ENCODE measurements around the gene HOXA6. TPM values are rescaled to one million over a fixed set of nuclear protein-coding genes. Genes with fewer than 3 reads are reported as not detected.
A peak's percentile ranks its signal among the peaks of the same experiment; 100 is the strongest.

Gene HOXA6
- total and polyA plus RNA-seq, 2 experiments from 2014 or later: not detected

GRCh38 chr7:27172315-27172774 lies 24.8 kb upstream of the HOXA6 start (continued):
- TF ChIP-seq ETS1 (IDR thresholded peaks at IDR 0.05) (no peak), REST (IDR thresholded peaks at IDR 0.05; ENCODE audit: unreplicated experiment) (no peak), STAT1 (IDR thresholded peaks at IDR 0.05; ENCODE audit: unreplicated experiment) (no peak), ZNF331 (CRISPR knock-in tag; IDR thresholded peaks at IDR 0.05; ENCODE audit: low read depth) (no peak), CTCF (conservative IDR thresholded peaks at IDR 0.05; ENCODE audit: low read depth in 2 of 2) (no peak), ZNF114 (CRISPR knock-in tag; IDR thresholded peaks at IDR 0.05) (no peak), CREB1 (CRISPR knock-in tag; IDR thresholded peaks at IDR 0.05; ENCODE audit: low read depth) (no peak)

GRCh38 chr7:27171637-27172314 lies 24.2 kb upstream of the HOXA6 start:
- H3K4me1 ChIP-seq (ENCODE audit: insufficient read depth): peaks cover 29% of the 10 kb centered on the region
- H3K4me3 ChIP-seq: no peak overlapping the region
- peak overlapping the region; percentile 8; the same call in 1 of the 3 replicates for H3K4me3 Mint-ChIP-seq
- H3K27ac ChIP-seq (ENCODE audit: low read depth): no peak overlapping the region
- H3F3A ChIP-seq (replicated peaks; ENCODE audit: low read depth): peaks cover 51% of the 10 kb centered on the region
- H3K27me3 Mint-ChIP-seq (ENCODE audit: insufficient read depth, low read depth, poor library complexity): peaks cover 95% of the 10 kb centered on the region
- no peak overlapping the region for H3K27ac Mint-ChIP-seq
- H3K4me1 Mint-ChIP-seq: peaks cover 15% of the 10 kb centered on the region; the same call in 2 of the 3 replicates
- H3K79me2 ChIP-seq (replicated peaks; ENCODE audit: insufficient read depth): no peaks in the 10 kb centered on the region
- peaks cover 14% of the 10 kb centered on the region; the same call in 2 of the 3 replicates for H3K9me3 Mint-ChIP-seq
- H3K4me2 ChIP-seq: no peak overlapping the region
- ATAC-seq (no peak), DNase-seq (ENCODE audit: low spot score) (peak; percentile 52)
- H4K20me1 ChIP-seq (replicated peaks; ENCODE audit: insufficient read depth): peaks cover 50% of the 10 kb centered on the region
- H2AFZ ChIP-seq: no peak overlapping the region
- H3K36me3 ChIP-seq (ENCODE audit: insufficient read depth): no peaks in the 10 kb centered on the region
- no peaks in the 10 kb centered on the region for H3K9me2 ChIP-seq (ENCODE audit: insufficient read depth)
- peaks cover 100% of the 10 kb centered on the region for H3K27me3 ChIP-seq (ENCODE audit: insufficient read depth)
- no peaks in the 10 kb centered on the region; the same call in 2 of the 3 replicates for H3K36me3 Mint-ChIP-seq (ENCODE audit: low read depth)
- TF ChIP-seq JUNB (IDR thresholded peaks at IDR 0.05; ENCODE audit: unreplicated experiment) (no peak), ZNF114 (CRISPR knock-in tag; IDR thresholded peaks at IDR 0.05) (no peak), STAT1 (IDR thresholded peaks at IDR 0.05; ENCODE audit: unreplicated experiment) (no peak), ZNF462 (CRISPR knock-in tag; IDR thresholded peaks at IDR 0.05) (no peak), EZH2 (IDR thresholded peaks at IDR 0.05; ENCODE audit: low read depth, unreplicated experiment) (peak; percentile 47), EZH2phosphoT487 (IDR thresholded peaks at IDR 0.05; ENCODE audit: unreplicated experiment) (peak; percentile 7), ZNF331 (CRISPR knock-in tag; IDR thresholded peaks at IDR 0.05; ENCODE audit: low read depth) (no peak)

Measured in GM23338 (cell line).